ENCODE measurements around the gene GMCL1. TPM values are rescaled to one million over a fixed set of nuclear protein-coding genes. Genes with fewer than 3 reads are reported as not detected.

Gene GMCL1
- total RNA-seq, 4 donors from 2014 or later = 10.6 to 14.8 (median 13.0) TPM

DNA sequence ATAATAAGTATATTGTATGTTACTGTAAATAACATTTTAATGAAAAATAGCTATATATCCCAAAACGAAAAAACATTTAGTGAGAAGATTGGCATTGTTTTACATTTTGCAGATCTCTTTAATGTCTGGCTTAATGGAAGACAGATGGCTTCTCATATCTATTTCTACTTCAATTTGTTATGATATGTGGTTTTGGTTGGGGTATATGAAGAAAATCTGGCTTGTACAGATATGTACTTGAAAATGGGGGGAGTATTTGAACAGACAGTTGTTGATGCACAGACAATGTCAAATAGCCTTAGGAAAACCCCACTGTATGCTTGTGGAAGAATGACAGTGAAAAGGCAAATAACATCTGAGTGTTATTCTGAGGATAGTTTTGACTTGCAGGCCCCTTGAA, 23.6 kb upstream of the GMCL1 start:
- H3K9me3 ChIP-seq = no peaks in the 10 kb centered on the region
- H3K4me3 ChIP-seq = no peak overlapping the region
- no peak overlapping the region for H3K27ac ChIP-seq
- ATAC-seq = no peak
- no peaks in the 10 kb centered on the region for H3K27me3 ChIP-seq
- no peaks in the 10 kb centered on the region for H3K4me1 ChIP-seq
- peaks cover 0 to 69% of the 10 kb centered on the region in 2 donors for H3K36me3 ChIP-seq
- 64 to 92% methylated on average over 1 of the region's 1 CpG for WGBS, 2 donors (ENCODE audit: low coverage in 1 of 2)
- TF ChIP-seq, protein P1, sequence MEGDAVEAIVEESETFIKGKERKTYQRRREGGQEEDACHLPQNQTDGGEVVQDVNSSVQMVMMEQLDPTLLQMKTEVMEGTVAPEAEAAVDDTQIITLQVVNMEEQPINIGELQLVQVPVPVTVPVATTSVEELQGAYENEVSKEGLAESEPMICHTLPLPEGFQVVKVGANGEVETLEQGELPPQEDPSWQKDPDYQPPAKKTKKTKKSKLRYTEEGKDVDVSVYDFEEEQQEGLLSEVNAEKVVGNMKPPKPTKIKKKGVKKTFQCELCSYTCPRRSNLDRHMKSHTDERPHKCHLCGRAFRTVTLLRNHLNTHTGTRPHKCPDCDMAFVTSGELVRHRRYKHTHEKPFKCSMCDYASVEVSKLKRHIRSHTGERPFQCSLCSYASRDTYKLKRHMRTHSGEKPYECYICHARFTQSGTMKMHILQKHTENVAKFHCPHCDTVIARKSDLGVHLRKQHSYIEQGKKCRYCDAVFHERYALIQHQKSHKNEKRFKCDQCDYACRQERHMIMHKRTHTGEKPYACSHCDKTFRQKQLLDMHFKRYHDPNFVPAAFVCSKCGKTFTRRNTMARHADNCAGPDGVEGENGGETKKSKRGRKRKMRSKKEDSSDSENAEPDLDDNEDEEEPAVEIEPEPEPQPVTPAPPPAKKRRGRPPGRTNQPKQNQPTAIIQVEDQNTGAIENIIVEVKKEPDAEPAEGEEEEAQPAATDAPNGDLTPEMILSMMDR (IDR thresholded peaks at IDR 0.05) = no peak
- TF ChIP-seq POLR2AphosphoS5 (IDR thresholded peaks at IDR 0.05) (no peak), EP300 (IDR thresholded peaks at IDR 0.05) (no peak), POLR2A (IDR thresholded peaks at IDR 0.05) (no peak)

DNA sequence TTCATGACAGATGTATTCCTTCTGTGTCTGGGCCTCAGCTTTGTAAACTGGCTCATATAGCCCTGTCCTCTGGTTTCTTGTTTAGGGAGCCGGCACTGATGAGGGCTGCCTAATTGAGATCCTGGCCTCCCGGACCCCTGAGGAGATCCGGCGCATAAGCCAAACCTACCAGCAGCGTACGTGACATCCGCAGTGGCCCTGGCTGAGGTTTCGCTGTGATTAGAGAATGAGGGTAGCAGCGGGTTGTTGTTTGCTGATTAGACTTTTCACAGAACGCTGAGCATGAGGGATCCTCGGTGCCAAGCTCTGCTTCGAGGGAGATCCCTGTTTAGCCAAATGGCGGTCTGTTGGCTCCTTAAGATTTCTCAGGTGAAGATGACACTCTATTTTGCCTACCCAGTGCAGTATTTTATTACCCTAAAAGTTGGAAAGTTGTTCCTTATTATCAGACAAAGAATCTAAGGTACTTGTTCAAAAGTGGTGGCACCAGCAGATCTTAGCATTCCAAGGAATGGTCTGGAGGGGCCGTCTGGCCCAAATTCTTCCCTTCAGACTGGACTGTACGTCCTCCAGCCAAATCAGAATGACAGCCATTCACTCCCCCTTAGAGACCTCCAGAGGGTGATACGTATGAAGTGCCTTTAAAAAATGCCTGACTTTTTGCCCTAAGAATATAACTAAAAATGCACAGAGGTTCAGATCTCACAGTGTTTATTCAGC, 21.5 kb upstream of the GMCL1 start:
- H3K4me3 ChIP-seq = no peak overlapping the region
- no peak overlapping the region for H3K27ac ChIP-seq
- H3K4me1 ChIP-seq = no peaks in the 10 kb centered on the region
- H3K27me3 ChIP-seq = no peaks in the 10 kb centered on the region
- 81 to 95% methylated on average over 8 to 9 of the region's 16 CpGs for WGBS, 2 donors (ENCODE audit: low coverage in 1 of 2)
- no peak for ATAC-seq
- peaks cover 0 to 90% of the 10 kb centered on the region in 2 donors for H3K36me3 ChIP-seq
- H3K9me3 ChIP-seq = no peaks in the 10 kb centered on the region
- no peak for TF ChIP-seq EP300 (IDR thresholded peaks at IDR 0.05)
- TF ChIP-seq, protein P1 (IDR thresholded peaks at IDR 0.05) = no peak
- TF ChIP-seq POLR2AphosphoS5 (IDR thresholded peaks at IDR 0.05) = no peak
- TF ChIP-seq POLR2A (IDR thresholded peaks at IDR 0.05) = no peak

DNA sequence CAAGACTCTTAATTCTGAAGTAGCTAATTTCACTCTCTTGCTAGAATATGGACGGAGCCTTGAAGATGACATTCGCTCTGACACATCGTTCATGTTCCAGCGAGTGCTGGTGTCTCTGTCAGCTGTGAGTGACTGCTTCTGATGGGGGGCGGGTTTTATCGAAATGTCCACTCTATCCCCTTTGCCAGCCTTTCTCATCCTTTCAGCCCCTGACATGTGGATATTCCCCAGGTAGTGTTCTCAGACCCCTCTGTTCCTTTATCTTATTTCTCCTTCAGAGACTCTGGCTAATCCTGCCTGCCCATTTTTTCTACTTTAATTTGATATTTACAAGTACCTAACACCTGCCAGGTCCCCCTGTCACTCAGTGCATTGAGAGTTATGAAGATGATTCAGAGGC, 18.9 kb upstream of the GMCL1 start:
- Histone ChIP-seq H3K36me3 (peaks cover 0 to 92% of the 10 kb centered on the region in 2 donors), H3K27ac (no peak overlapping the region)
- WGBS, 2 donors (ENCODE audit: low coverage in 1 of 2) = 92% methylated on average over 6 of the region's 6 CpGs; no CpG with 5 or more reads in 1 of the 2 donors

DNA sequence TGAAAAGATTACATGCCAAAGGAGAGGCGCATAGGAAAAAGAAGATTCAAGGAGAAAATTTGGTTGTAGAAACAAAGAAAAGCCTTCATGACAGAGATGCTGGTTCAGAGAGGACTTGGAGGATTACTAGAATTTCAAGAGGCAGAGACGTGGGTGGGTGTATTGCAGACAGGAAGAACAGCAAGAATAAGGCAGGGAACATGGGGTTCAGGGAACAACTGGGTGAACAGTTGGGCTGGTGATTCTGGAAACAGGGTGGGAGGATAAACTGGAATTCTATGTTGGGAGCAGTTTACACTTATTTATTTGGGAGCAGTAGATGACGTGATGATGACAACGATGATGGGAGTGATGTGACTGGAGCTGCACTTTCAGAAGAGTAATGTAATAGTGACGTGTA, 18.4 kb upstream of the GMCL1 start:
- no peak for TF ChIP-seq POLR2A (IDR thresholded peaks at IDR 0.05)
- TF ChIP-seq, protein P1 (IDR thresholded peaks at IDR 0.05) = no peak
- no peak for TF ChIP-seq EP300 (IDR thresholded peaks at IDR 0.05)
- TF ChIP-seq POLR2AphosphoS5 (IDR thresholded peaks at IDR 0.05) = no peak
- no peak overlapping the region for H3K4me3 ChIP-seq
- no peaks in the 10 kb centered on the region for H3K4me1 ChIP-seq
- H3K9me3 ChIP-seq = no peaks in the 10 kb centered on the region
- no peak overlapping the region for H3K27ac ChIP-seq
- 86 to 89% methylated on average over 3 to 5 of the region's 5 CpGs for WGBS, 2 donors (ENCODE audit: low coverage in 1 of 2)
- no peaks in the 10 kb centered on the region for H3K27me3 ChIP-seq
- H3K36me3 ChIP-seq = peaks cover 0 to 87% of the 10 kb centered on the region in 2 donors
- ATAC-seq = no peak

More for the DNA sequence above, 18.9 kb upstream of the GMCL1 start:
- Histone ChIP-seq H3K9me3 (no peaks in the 10 kb centered on the region), H3K4me3 (no peak overlapping the region), H3K27me3 (no peaks in the 10 kb centered on the region), H3K4me1 (no peaks in the 10 kb centered on the region)
- TF ChIP-seq POLR2A (IDR thresholded peaks at IDR 0.05) = no peak
- no peak for TF ChIP-seq EP300 (IDR thresholded peaks at IDR 0.05)
- no peak for TF ChIP-seq POLR2AphosphoS5 (IDR thresholded peaks at IDR 0.05)
- TF ChIP-seq, protein P1 (IDR thresholded peaks at IDR 0.05) = no peak
- ATAC-seq = no peak

DNA sequence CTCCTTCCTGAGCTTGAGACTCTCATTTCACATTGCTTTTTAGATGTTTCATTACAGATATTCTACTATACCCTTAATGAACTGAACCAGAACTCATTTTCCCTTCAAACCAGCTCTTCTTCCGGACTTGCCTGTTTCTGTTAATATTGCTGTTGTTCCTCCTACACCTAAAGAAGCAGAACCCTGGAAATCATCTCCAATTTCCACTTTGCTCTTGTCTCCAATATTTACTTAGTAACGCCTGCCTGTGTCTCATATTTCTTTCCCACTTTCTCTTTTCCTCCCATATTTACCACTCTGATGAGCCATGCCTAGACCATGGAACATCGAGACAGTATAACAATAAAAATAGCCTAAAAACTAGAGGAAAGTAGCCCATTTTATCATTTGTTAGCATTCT, 17.9 kb upstream of the GMCL1 start:
- ATAC-seq = no peak
- no peak overlapping the region for H3K27ac ChIP-seq
- H3K4me3 ChIP-seq = no peak overlapping the region
- H3K9me3 ChIP-seq = no peaks in the 10 kb centered on the region
- H3K4me1 ChIP-seq = no peaks in the 10 kb centered on the region
- TF ChIP-seq POLR2A (IDR thresholded peaks at IDR 0.05) = no peak
- TF ChIP-seq EP300 (IDR thresholded peaks at IDR 0.05) = no peak
- TF ChIP-seq POLR2AphosphoS5 (IDR thresholded peaks at IDR 0.05) = no peak
- TF ChIP-seq, protein P1 (IDR thresholded peaks at IDR 0.05) = no peak
- WGBS, 2 donors (ENCODE audit: low coverage in 1 of 2) = 71 to 74% methylated on average over 3 of the region's 3 CpGs
- no peaks in the 10 kb centered on the region for H3K27me3 ChIP-seq
- peaks cover 0 to 81% of the 10 kb centered on the region in 2 donors for H3K36me3 ChIP-seq

Measured in gastroesophageal sphincter (tissue), 4 donors.